PC-9 (cell line): ENCODE measurements around the gene SUN1.

ENCODE experiments used
- CTCF ChIP-seq: fragments of 200-600 bp; sonication (generic); conservative IDR thresholded peaks from 2 replicates; pipeline ENCODE4 v1.6.1; 2017; ENCODE audit warnings: mixed run types, antibody characterized with exemption, mild to moderate bottlenecking, moderate library complexity
- EZH2 ChIP-seq: fragments of 200-600 bp; sonication (generic); IDR thresholded peaks from 2 replicates; pipeline ENCODE4 v1.8.0; 2017; ENCODE audit warnings: antibody characterized with exemption, low read depth

GRCh38 chr7:860149-860548 is 27.9 kb downstream of the SUN1 start:
- TF ChIP-seq CTCF = no peak
- TF ChIP-seq EZH2 = no peak
